ENCODE results near the gene OR5A2.
"Not testable (repeated sequence)": the region's sequence is repeated elsewhere in the genome, so short reads cannot be mapped to it uniquely, and the experiment has no call there.

Gene OR5A2

GRCh38 chr11:59426361-59427067 lies at the start of gene OR5A2:
Gene OR5A2 (minus strand): TSS chr11:59426413. CDS start chr11:59422953, 3,460 bp downstream.
- Mint-ChIP-seq H3K36me3 (no peaks in the 10 kb centered on the region), H3K9me3 (no peaks in the 10 kb centered on the region), H3K27ac (no peak within 1 kb of the TSS), H3K4me1 (no peaks in the 10 kb centered on the region), H3K27me3 (no peaks in the 10 kb centered on the region), H3K4me3 (no peak within 1 kb of the TSS)
- no peak for ATAC-seq

GRCh38 chr11:59475176-59475575 lies 49.0 kb upstream of the OR5A2 start:
- H3K27ac Mint-ChIP-seq: no peak overlapping the region
- ATAC-seq: no peak
- no peaks in the 10 kb centered on the region for H3K27me3 Mint-ChIP-seq
- no peak overlapping the region for H3K4me3 Mint-ChIP-seq
- no peaks in the 10 kb centered on the region for H3K9me3 Mint-ChIP-seq
- no peaks in the 10 kb centered on the region for H3K36me3 Mint-ChIP-seq
- H3K4me1 Mint-ChIP-seq: peaks cover 12% of the 10 kb centered on the region

GRCh38 chr11:59473015-59473414 lies 46.8 kb upstream of the OR5A2 start, which contains the start of gene OR4D10:
Gene OR4D10 (plus strand): TSS chr11:59473315. CDS start chr11:59477430, 4,115 bp downstream.
- Mint-ChIP-seq H3K4me3 (no peak within 1 kb of the TSS), H3K9me3 (no peaks in the 10 kb centered on the region), H3K4me1 (peaks cover 12% of the 10 kb centered on the region), H3K27ac (no peak within 1 kb of the TSS), H3K27me3 (peaks cover 16% of the 10 kb centered on the region), H3K36me3 (no peaks in the 10 kb centered on the region)
- ATAC-seq: no peak

GRCh38 chr11:59463190-59463641 lies 37.0 kb upstream of the OR5A2 start:
- H3K27me3 Mint-ChIP-seq: peaks cover 56% of the 10 kb centered on the region
- no peak overlapping the region for H3K4me3 Mint-ChIP-seq
- H3K27ac Mint-ChIP-seq: no peak overlapping the region
- H3K4me1 Mint-ChIP-seq: no peaks in the 10 kb centered on the region
- no peaks in the 10 kb centered on the region for H3K9me3 Mint-ChIP-seq
- no peaks in the 10 kb centered on the region for H3K36me3 Mint-ChIP-seq
- no peak for ATAC-seq

- no peak for ATAC-seq
- no peaks in the 10 kb centered on the region for H3K4me1 Mint-ChIP-seq
- H3K9me3 Mint-ChIP-seq: no peaks in the 10 kb centered on the region
- peaks cover 67% of the 10 kb centered on the region for H3K27me3 Mint-ChIP-seq
- no peak overlapping the region for H3K4me3 Mint-ChIP-seq
- no peak overlapping the region for H3K27ac Mint-ChIP-seq
- H3K36me3 Mint-ChIP-seq: no peaks in the 10 kb centered on the region
Measured at GRCh38 chr11:59459916-59460315, 33.7 kb upstream of the OR5A2 start.

GRCh38 chr11:59456661-59457060 lies 30.4 kb upstream of the OR5A2 start, which contains the start of gene OR4D6:
Gene OR4D6 (plus strand): TSS chr11:59456961. CDS start chr11:59456961, 0 bp downstream.
- H3K36me3 Mint-ChIP-seq: no peaks in the 10 kb centered on the region
- H3K9me3 Mint-ChIP-seq: no peaks in the 10 kb centered on the region
- no peaks in the 10 kb centered on the region for H3K4me1 Mint-ChIP-seq
- ATAC-seq: no peak
- no peak within 1 kb of the TSS for H3K27ac Mint-ChIP-seq
- peaks cover 46% of the 10 kb centered on the region for H3K27me3 Mint-ChIP-seq
- no peak within 1 kb of the TSS for H3K4me3 Mint-ChIP-seq

- no peak for ATAC-seq
- H3K36me3 Mint-ChIP-seq: peaks cover 7% of the 10 kb centered on the region
- peaks cover 11% of the 10 kb centered on the region for H3K9me3 Mint-ChIP-seq
- H3K4me1 Mint-ChIP-seq: no peaks in the 10 kb centered on the region
- H3K27me3 Mint-ChIP-seq: peaks cover 15% of the 10 kb centered on the region
- H3K27ac Mint-ChIP-seq: no peak overlapping the region
- no peak overlapping the region for H3K4me3 Mint-ChIP-seq
Measured at GRCh38 chr11:59448484-59448883, 22.3 kb upstream of the OR5A2 start.

- ATAC-seq, H3K36me3 Mint-ChIP-seq, H3K4me1 Mint-ChIP-seq, H3K27ac Mint-ChIP-seq, H3K4me3 Mint-ChIP-seq: not testable (repeated sequence)
- H3K27me3 Mint-ChIP-seq: peaks cover 11% of the 10 kb centered on the region
- H3K9me3 Mint-ChIP-seq: peaks cover 11% of the 10 kb centered on the region
Measured at GRCh38 chr11:59445624-59446023, 19.4 kb upstream of the OR5A2 start.

- no peak overlapping the region for H3K4me3 Mint-ChIP-seq
- no peak overlapping the region for H3K27ac Mint-ChIP-seq
- no peak for ATAC-seq
- H3K4me1 Mint-ChIP-seq: no peaks in the 10 kb centered on the region
- H3K36me3 Mint-ChIP-seq: no peaks in the 10 kb centered on the region
- H3K9me3 Mint-ChIP-seq: no peaks in the 10 kb centered on the region
- no peaks in the 10 kb centered on the region for H3K27me3 Mint-ChIP-seq
Measured at GRCh38 chr11:59437770-59438169, 11.6 kb upstream of the OR5A2 start.

GRCh38 chr11:59436169-59436568 lies 10.0 kb upstream of the OR5A2 start, which contains the start of gene OR5A1:
Gene OR5A1 (plus strand): TSS chr11:59436469. CDS start chr11:59443169, 6,700 bp downstream.
- no peak for ATAC-seq
- Mint-ChIP-seq H3K9me3 (no peaks in the 10 kb centered on the region), H3K4me3 (no peak within 1 kb of the TSS), H3K4me1 (no peaks in the 10 kb centered on the region), H3K27me3 (no peaks in the 10 kb centered on the region), H3K27ac (no peak within 1 kb of the TSS), H3K36me3 (no peaks in the 10 kb centered on the region)

GRCh38 chr11:59429924-59430516 lies 3.8 kb upstream of the OR5A2 start:
- Mint-ChIP-seq H3K4me1 (no peaks in the 10 kb centered on the region), H3K9me3 (no peaks in the 10 kb centered on the region), H3K27me3 (no peaks in the 10 kb centered on the region), H3K4me3 (no peak overlapping the region), H3K36me3 (no peaks in the 10 kb centered on the region), H3K27ac (no peak overlapping the region)
- peak; percentile 79 for ATAC-seq

GRCh38 chr11:59427068-59427382 lies 812 bp upstream of the OR5A2 start:
- Mint-ChIP-seq H3K4me1 (no peaks in the 10 kb centered on the region), H3K36me3 (no peaks in the 10 kb centered on the region), H3K4me3 (no peak overlapping the region), H3K9me3 (no peaks in the 10 kb centered on the region), H3K27ac (no peak overlapping the region), H3K27me3 (no peaks in the 10 kb centered on the region)
- ATAC-seq: no peak

GRCh38 chr11:59425131-59425530 lies 1.1 kb downstream of the OR5A2 start:
- Mint-ChIP-seq H3K9me3 (no peaks in the 10 kb centered on the region), H3K27ac (no peak overlapping the region), H3K4me3 (no peak overlapping the region), H3K36me3 (no peaks in the 10 kb centered on the region), H3K4me1 (no peaks in the 10 kb centered on the region), H3K27me3 (no peaks in the 10 kb centered on the region)
- ATAC-seq: no peak

GRCh38 chr11:59423835-59424234 lies 2.4 kb downstream of the OR5A2 start:
- Mint-ChIP-seq H3K27me3 (no peaks in the 10 kb centered on the region), H3K4me1 (no peaks in the 10 kb centered on the region), H3K4me3 (no peak overlapping the region), H3K27ac (no peak overlapping the region), H3K9me3 (no peaks in the 10 kb centered on the region), H3K36me3 (no peaks in the 10 kb centered on the region)
- no peak for ATAC-seq

- Mint-ChIP-seq H3K4me3 (no peak overlapping the region), H3K27ac (no peak overlapping the region), H3K36me3 (no peaks in the 10 kb centered on the region), H3K4me1 (peaks cover 20% of the 10 kb centered on the region), H3K27me3 (no peaks in the 10 kb centered on the region), H3K9me3 (peaks cover 3% of the 10 kb centered on the region)
- ATAC-seq: no peak
Measured at GRCh38 chr11:59418156-59418555, 8.1 kb downstream of the OR5A2 start.

- peaks cover 3% of the 10 kb centered on the region for H3K9me3 Mint-ChIP-seq
- H3K36me3 Mint-ChIP-seq: no peaks in the 10 kb centered on the region
- peak overlapping the region; percentile 4 for H3K27ac Mint-ChIP-seq
- no peak for ATAC-seq
- no peaks in the 10 kb centered on the region for H3K27me3 Mint-ChIP-seq
- peaks cover 20% of the 10 kb centered on the region for H3K4me1 Mint-ChIP-seq
- no peak overlapping the region for H3K4me3 Mint-ChIP-seq
Measured at GRCh38 chr11:59417023-59417422, 9.2 kb downstream of the OR5A2 start.

All from stimulated activated memory B cell treated with anti-CD40 and anti-IgM and Interleukin-4, amounts not matched to agents 10 μg/mL and 1 μg/mL and 100 μg/mL, for 72 hours (primary cell).